Activated CD4-positive, CD25-positive, alpha-beta regulatory T cell treated with anti-CD3 and anti-CD28 coated beads, Interleukin-2, amount 50 U/mL, for 24 hours (primary cell): Measurements from ENCODE around the gene RAB30.
A peak's percentile ranks its signal among the peaks of the same experiment; 100 is the strongest.

ENCODE experiments used
- ATAC-seq, 2 donors: fragments of 150-1000 bp; cut with Tn5 transposase; one replicate each; pipeline ENCODE4 v1.10.0; 2021; ENCODE audit warnings: mild to moderate bottlenecking in 1 of 2, moderate library complexity in 1 of 2

RAB30 gene, protein sequence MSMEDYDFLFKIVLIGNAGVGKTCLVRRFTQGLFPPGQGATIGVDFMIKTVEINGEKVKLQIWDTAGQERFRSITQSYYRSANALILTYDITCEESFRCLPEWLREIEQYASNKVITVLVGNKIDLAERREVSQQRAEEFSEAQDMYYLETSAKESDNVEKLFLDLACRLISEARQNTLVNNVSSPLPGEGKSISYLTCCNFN

DNA sequence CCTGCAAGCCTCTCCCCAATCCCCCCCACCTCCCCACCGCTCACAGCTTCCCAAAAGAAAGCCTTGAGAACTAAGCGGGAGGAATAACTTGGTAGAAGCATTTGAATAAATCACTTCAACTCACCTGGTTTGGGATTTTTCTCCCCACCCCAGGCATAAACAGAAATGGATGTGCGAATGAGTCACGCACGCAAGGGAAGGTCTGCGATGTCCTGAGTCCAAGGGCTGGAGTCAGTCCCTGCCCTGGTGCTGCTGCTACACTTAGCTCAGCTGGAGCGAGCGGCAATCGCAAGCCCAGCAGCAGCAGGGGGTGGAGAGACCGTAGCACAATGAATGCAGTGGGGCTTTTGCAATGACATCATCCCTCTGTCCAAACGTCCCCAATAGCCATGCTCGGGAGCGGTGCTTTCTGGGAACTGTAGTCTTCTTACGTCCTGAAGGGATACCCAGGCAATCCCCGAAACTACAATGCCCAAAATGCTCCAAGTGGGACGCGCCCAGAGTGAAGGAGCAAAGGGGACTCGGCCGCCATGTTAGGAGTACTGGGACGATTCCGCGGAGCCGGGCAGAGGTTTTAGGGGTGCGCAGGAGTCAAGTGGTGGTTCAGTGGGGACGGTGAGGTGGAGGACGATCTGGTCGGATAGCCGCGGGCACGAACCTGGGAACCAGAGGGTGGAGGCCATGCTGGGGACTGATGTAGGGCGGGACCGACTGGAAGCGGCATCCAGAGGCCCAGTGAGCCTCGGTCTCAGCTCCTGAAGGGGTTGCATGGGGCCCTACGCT is at the start of gene RAB30:
TSS of gene RAB30 (minus strand) at position 331 of the 783 bp plus-strand sequence. CDS start 74,581 bp downstream, outside the sequence.
- peak; percentile 97 to 99 for ATAC-seq

DNA sequence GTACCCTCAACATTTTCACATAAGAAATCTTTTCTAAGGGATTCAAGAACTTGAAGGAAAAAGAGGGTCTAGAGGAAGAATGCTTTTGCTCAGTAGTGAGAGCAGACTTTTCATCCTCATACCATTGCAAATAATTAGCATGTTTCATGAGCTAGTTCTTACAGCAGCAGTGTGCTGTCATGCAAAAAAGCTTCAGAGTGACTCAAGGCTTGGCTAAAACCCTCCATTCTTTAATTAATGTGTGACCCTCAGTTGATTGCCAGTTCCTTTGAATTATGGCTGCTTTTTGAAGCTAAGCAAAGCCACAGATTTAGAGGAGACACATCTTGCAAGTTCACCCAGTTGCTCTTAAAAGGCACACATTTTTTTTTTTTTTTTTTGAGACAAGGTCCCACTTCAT is 48.6 kb upstream of the RAB30 start:
- ATAC-seq = no peak

DNA sequence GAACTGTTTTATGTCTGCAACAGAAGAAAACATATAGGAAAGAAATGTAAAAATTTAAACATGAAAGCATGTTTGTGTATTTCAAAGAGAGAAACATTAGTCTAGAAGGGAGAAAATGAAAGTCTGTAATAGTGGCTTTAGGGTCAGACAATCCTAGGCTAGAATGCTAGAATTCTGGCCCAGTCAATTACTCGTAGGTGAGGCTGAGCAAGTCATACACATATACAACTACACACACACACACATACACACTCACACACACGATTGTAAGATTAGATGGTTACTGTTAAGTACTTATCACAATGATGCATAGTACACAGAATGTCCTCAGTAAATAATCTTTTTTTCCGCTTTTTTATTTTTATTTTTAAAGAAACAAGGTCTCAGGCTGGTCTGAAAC is 47.5 kb upstream of the RAB30 start:
- no peak for ATAC-seq

DNA sequence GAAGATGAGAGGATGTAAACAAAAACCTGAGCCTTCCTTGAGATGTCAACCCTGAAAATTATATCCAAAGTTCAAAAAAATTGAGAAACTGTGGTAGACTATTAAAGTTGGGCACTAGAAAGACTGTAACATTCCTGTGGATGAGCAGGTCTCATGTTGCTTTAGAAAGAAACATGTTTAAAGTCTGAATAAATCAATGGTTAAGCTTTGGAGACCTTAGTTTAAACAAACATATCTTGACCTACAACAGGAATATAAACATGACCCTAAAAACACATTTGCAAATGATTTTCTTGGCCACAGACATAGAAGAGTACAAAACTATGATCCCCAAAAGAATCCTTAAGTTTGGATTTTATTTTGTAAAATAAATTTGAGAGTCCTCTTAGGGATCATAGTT is 47.1 kb upstream of the RAB30 start:
- no peak for ATAC-seq

DNA sequence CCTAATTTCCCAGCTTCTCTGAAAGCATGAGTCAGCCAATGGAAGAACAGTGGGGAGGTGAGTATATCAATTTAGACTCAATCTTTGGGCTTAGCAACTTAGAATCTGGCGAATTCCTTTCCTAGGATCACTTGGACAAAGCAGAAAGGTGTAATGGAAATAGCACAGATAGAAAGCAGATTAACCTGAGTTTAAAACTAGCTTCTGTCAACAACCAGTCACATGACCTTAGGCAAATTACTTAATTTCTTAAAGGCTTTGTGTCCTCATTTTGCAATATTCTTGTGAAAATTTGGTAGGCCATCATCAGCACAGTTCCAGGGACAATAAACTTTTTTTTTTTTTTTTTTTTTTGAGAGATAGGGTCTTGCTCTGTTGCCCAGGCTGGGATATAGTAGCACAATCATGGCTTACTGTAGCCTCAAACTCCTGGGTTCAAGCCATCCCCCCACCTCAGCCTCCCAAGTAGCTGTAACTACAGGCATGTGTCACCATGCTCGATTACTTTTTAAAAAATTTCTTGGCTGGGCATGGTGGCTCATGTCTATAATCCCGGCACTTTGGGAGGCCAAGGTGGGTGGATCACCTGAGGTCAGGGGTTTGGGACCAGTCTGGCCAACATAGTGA is 44.4 kb upstream of the RAB30 start:
- no peak for ATAC-seq

DNA sequence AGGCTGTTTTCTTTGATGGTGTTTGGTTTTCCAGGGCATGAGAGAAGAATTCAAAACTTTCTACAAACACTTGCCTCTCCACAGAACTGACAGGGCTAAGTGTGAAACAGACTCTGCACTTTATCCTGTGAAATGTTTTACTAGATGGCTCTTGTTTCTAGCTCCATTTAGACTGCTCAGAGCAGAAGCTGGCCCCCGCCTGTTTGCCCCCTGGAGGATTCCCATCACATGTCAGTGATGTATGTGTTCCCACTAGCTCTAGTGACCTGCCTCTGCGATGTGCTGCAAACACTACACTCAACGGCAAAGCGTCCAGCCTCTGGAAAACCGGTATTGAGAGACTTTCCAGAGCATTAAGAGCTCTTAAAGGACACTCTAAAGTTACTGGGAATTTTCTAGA is 43.9 kb upstream of the RAB30 start:
- no peak for ATAC-seq

DNA sequence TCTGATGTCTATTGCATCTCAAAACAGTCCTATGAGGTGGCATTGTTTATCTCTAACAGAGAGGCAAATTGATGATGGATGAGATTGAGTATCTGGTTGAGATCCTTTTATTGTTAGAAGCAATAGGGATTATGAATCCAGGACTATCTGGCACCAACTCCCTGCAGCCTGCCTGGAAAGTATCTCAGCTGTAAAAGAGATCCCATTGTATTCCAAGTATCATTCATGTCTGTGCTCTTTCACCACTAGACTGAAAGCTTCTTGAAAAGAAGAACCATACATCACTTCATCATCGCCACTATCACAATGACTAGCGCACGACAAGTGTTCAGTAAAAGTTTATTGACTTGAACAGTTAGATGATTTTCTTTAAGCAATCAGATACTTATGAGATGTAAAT is 43.3 kb upstream of the RAB30 start:
- ATAC-seq = no peak

DNA sequence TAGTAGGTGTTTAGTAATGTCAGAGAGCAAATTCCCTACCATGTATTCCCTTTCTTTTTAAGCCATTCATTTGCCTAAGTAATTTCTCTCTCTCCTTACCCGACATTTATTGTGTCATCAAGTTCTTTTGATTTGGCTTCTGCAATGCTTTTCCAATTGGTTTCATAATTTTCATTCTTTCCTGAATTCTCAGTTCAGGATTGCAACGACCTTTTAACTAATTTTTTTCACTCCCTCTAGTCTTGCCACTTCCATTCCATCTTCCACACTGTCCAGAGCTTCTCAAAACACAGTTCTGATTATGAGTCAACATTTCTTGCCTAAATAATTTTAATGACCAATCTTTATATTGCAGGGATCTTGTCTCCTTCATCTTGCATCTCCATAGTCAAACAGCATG is 41.2 kb upstream of the RAB30 start:
- no peak for ATAC-seq

DNA sequence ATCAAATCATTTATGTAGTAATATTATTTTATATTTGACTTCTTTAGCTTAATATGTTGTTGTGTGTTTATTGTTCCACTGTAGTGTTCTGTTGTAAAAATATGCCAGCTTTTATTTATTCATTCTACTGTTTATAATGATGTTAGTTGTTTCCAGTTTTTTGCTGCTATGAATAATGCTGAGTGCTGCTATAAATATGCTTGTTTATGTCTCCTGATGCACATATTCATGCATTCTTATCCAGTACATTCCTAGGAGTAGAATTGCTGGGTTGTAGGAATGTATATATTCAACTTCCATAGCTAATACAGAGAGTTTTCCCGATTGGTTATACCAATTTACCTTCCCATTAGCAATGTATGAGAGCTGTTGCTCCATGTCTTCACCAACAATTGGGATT is 33.5 kb upstream of the RAB30 start:
- ATAC-seq = no peak

DNA sequence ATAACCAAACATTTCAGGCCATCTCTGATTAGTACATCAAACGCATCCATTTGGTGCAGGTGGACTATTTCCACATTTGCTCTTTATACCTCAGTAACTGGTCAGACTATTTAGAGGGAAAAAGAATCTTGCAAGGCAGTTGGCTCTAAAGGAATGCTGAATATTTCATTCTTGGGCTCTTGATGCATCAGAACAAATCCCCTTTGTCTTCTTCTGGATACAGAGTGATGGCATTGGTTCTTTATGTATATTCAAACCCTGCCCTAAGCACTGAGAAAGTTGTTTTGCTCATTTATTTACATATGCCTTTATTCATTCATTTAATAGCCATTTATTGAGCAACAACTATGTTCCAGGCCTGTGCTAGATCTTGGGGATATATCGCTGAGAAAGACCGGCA is 31.1 kb upstream of the RAB30 start:
- ATAC-seq = no peak

DNA sequence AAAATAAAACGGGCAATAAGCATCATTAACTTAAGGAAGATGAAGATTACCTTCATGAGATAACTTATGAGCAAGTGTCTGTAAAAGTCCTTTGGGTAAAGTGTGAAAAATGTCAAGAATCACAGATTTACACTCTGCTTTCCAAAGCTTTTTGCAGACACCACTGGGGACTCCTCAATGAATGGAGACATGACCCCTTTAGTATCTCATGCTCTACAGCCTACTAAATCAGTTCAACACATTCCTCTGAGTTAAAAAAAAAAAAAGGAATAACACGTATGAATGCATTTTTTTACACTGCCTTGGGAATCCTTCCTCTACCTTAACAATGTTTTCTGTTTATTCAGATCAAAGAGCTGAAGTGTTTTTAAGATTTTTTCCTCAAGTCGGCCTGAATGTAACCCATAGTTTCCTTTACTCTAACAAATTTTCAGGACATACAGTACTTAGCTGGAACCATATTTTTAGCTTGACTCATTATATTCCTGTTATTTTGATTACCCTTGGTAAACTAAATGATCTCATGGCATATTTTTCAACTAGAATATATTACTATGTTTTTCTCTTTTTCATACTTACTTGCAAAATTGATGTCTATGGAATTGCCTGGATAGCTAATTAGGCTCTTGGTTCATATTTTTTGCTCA is 25.9 kb upstream of the RAB30 start:
- no peak for ATAC-seq

DNA sequence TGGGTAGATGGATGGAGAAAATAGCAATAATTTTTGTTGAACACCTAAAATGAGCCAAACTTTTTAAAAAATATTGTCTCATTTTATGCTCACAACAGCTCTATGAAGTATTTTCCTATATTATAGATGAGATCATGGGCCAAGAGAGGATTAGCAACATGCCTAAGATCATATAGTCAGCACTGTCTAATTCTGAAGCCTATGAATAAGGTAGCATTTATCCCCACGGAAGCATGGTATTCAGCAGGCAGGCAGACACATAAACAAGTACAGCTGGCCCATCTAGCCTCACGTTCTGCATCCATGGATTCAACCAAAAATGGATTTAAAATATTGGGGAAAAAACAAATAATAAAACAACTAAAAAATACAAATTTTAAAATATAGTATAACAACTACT is 21.9 kb upstream of the RAB30 start:
- ATAC-seq = no peak

DNA sequence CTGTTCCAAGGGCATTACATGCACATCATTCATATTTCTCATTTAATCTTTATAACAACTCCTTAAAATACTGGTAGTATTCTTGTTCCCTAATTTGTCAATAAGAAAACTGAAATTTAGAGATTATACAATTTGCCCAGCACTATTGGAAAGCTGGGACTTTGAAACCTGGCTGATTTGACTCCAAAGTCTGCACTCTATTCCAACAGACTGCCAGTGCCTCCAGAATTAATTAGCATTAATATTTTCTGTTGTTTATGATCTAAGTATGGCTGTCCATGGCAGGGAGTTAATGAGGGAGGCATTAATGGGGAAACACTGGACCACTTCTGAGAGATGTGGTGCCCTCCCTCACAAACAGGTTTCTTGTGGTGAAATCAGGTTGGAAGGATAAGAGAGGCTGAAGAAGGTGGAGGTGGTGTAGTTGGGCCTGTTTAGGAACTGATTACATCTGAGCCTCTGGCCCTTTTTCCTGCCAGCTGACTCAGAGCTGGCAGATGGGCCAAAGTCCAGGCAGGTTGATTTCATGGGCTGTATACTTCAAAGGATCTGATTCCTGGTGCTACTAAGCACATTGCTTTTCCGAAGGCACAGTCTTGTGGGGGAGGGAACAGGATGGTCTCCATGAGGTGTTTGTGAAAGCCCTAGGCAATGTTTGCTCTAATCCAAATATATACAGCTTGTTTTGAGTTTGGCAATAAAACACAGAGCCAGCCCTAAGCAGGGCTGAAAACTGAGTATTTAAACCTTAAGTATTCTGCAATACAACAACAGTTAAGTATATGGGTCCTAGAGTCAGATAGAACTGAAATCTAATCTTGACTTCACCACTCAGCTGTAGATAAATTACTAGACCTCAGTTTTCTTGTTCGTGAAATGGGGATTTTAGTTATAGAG is 21.0 kb upstream of the RAB30 start:
- no peak for ATAC-seq

DNA sequence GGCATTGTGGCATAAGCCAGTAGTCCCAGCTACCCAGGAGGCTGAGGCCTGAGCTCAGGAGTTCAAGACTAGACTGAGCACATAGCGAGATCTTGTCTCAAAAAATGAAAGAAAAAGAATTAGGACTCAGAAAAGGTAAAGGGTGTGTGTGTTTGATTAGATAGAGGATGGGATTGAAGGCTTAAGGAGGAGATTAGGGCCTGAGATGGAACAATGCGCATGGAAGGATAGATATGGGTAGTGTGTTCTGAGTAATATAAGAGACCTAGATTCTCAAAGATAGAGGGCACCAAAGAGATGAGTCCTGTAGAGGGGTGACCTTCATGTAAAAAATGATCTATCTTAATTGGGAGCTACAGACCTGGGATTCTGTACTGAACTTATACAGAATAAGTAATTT is 17.3 kb upstream of the RAB30 start:
- no peak for ATAC-seq

DNA sequence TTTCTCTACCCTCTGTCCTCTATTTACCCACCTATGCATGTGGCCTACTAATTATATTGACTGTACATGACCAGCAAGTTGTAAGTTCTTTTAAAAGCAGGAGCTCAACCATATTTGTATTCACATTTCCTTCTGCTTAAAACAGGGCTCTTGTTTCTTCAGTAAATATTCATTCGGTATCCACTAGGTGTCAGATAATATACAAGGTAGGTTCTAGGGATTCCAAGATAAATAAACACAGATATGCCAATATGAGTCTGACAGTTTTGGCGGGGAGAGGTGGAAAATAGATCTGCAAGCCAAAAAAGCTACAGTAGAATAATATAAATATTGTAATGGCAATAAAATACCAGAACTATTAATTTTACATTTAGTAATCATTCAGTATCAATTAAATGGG is 15.3 kb upstream of the RAB30 start:
- no peak for ATAC-seq

DNA sequence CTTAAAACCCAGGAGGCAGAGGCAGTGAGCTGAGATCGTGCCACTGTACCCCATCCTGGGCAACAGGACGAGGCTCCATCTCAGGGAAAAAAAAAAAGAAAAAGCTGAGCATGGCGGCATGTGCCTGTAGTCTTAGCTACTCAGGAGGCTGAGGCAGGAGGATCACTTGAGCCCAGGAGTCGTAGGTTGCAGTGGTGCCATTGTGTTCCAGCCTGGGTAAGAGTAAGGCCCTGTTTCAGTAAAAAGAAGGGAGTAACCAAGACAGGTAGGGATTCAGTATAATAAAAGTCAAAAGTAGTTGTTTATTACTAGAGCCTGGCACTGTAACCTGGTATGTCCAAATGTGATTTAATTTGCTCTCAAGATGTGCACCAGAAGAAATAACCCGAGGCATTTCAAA is 8.1 kb upstream of the RAB30 start:
- ATAC-seq = no peak

DNA sequence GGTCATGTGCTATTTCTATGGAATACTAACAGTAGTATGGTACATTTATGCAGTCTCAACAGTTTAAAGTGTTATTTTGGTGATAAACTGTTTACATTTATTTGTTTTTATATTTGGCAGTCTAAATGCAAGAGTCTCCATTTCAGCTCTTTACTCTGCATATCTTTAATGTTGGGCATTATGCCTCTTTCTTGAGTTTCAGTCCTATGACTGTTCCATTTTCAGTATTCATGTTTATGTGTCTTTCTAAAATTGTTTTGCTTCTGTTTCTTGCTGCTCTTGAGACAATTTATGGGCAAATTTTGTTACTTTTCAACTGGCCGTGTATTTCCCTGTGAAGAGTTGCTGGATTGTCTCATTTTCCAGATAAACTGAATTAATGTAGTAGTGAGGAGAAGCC is 6.6 kb upstream of the RAB30 start:
- peak in 1 of 2 donors; percentile 37 for ATAC-seq

DNA sequence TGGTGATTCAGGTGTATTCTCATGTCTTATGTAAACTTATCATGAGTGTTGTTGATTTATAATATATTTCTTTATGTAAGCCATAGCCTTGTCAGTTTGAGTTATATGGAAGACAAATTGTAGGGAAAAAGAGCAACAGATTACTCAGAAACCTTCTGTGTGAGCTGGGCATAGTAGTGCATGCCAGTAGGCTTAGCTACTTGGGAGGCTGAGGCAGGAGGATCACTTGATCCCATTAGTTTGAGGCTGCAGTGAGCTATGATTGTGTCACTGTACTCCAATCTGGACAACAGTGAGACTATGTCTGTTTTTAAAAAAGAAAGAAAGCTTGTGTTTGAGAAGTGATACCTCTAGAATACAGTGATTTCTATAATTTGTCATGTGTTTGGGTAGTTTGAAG is 2.2 kb upstream of the RAB30 start:
- no peak for ATAC-seq

DNA sequence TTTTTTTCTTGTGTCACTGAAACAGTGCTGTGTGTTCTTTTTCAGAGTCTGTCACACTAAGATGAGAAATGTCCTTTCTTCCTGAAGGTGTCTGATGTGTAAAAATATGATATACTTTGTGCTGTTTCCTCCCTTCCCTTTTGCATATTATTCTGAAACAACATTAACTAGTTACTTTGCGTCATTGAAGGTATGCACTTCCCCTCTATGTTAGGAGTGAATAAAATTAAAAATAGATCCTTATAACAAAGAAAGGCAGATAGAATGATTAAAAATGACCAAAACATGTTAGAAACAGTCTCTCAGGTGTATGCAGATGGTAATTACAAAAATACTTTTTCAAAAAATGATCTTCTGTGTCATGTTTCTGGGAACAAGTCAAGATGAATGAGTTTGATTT is 1.6 kb upstream of the RAB30 start:
- no peak for ATAC-seq

DNA sequence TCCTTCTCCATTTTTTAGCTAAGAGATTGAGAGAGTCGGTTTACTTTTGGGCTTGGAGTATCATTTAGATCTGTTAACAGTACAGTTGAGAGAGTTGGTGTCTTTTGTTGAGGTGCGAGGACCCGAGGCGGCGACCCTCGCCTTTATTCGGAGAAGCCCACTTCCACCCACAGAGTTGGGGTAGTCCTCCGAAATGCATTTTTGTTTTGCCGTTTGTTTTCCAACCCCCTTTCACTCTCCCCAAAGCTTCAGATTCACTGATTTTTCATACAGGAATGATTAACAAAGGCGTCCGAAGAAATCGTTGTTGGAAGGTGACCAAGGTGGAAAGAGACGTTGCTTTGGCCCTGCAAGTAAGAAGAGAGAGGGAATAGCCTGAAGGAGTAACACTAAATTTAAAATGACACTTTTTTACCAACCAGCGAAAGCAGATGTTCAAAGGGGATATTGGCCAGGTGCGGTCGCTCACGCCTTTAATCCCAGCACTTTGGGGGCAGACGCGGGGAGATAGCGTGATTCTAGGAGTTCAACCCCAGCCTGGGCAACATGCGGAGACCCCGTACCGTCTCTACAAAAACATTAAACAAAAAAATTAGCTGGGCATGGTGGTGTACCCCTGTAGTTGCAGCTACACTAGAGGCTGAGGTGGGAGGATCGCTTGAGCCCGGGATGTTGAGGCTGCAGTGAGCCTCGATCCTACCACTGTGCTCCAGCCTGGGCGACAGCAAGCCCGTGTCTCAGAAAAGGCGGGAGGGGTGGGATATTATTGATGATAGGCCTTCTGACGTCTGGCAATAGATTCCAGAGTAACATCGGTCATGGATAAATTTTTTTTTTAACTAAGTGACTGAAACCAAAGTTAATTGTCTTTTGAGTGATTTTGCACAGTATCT is 899 bp upstream of the RAB30 start:
- ATAC-seq = no peak

DNA sequence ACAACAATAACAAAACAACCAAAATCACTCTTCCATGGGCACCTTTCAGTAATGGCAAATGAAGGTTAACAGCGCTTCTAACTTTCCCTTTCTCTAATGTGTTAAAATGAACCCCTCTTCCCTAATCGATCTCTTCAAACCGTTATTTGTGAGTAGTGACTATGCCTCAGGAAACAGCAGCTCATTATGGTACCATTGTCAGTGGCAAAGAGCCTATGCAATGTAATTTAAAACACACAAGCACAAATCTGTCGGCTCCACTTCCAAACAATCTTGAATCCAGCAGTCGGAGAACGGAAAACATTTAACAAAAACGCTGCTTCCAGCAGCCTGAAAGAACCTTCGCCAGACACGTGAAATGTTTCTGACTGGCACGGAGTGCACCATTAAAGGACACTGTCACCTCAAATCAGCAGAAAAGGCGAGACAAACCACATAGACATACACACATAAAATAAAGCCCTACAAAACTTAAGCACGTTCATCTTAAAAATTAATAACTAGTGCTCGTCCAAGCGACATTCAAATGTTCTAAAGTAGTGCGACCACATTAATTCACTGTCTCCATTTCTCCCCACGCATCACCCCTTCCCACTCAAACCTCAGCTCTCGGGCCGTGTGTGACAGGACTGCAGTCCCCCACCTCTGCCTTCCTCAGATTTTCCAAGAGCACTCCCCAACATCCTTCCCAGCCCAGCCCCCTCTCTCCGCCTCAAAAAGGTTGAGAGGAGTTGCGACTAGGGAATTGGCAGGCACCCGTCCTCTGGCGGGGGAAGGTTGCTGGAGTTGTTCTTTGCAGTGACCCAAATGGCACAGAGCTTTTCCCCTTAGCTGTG is 748 bp downstream of the RAB30 start:
- ATAC-seq = no peak
